Activated T-helper 1 cell treated with Interleukin-2 at 50 U/mL for 16 hours (primary cell): ENCODE data around the gene STEAP1B.
"Not testable (repeated sequence)": the region's sequence is repeated elsewhere in the genome, so short reads cannot be mapped to it uniquely, and the experiment has no call there.

Source experiments
- DNase-seq: peaks from one replicate; pipeline ENCODE4 v3.0.0-alpha.2; 2020; ENCODE audit warnings: low read depth

The STEAP1B gene

DNA sequence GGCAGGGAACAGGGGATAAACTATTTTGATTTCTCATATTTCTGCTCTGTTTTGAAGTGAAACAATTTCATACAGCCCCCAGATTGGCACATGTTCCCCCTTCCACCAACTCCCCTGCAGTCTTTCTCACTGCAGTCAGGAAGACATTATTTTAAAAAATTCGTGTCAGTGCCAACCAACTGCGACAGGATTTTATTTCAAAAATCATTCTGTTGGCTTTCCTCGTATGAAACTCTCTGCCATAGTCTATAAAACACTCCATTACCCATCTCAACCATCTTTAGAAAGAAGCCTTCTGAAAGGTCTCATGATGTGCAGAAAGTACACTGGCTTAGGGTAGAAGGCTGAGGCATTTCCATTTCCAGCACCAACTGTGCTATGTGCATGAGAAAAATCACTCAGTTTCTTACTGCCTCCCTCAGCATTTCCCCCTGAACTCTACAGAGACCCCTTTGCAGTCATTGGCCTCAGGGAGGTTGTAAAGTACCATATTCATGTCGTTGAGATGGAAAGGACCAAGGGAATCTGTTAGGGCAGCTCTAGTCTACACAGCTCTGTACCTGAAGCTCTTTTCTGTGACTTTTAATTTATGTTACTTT, 46.9 kb downstream of the STEAP1B start:
- DNase-seq = no peak

DNA sequence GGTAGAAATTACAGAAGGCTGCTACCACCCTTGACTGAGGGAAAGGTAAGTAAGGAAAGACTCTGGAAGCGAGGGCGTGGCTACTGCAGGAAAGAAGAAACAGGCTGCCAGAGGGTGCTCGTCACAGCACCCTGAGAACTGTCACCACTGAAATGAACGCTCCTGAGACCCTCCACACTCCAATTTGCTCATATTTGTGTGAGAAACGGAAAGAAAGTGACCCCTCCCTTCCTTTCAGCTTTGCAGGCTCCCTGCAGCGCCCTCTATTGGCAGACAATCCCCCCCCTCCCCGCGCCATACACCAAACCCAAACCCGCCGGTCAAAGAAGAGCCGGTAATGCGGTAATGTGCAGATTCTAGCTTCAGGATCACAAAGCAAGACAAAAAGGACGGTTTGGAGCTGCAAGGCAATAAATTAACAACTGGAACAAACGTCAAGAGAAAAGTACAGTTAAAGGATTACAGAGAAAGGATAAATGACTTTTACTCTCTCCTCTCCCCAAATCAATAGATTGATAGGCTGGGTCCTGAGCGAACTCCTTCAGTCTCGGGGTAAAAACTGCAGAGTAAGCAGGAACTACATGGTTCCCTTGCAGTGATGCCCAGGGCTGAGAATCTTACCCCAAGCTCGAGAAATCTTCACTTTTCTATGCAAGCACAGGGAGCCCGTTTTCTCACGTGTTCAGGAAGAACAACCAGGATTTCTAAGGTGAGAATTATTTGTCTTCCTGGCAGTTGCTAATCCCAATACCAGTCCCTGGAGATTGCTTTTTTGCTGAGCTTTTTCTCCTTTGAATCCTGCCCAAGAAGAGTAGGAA, 47.6 kb downstream of the STEAP1B start:
- no peak for DNase-seq

DNA sequence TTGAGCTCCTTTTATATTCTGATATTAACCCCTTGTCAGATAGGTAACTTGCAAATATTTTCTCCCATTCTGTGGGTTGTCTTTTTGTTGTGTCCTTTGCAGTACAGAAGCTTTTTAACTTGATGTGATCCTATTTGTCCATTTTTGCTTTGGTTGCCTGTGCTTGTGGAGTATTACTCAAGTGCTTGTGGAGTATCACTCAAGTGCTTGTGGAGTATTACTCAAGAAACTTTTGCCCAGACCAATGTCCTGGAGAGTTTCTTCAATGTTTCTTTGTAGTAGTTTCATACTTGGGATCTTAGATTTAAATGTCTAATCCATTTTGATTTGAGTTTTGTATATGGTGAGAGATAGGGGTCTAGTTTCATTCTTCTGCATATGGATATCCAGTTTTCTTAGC, 50.0 kb downstream of the STEAP1B start:
- not testable (repeated sequence) for DNase-seq

DNA sequence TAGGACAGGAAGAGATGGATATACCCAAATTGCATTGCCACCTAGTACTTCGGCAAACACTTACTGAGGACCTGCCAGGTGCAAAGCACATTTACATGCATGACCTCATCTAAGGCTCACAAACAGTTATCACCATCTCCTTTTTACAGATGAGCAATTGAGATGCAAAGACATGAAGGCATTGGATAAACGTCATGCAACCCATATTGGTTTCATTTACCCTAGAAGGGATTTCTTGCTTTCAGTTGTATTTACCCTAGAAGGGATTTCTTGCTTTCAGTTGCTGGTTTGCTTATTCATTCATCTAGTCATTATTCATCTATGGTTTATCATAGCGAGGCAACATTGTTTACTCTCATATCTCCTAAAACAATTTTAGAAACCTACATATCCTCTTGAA, 52.2 kb downstream of the STEAP1B start:
- no peak for DNase-seq

DNA sequence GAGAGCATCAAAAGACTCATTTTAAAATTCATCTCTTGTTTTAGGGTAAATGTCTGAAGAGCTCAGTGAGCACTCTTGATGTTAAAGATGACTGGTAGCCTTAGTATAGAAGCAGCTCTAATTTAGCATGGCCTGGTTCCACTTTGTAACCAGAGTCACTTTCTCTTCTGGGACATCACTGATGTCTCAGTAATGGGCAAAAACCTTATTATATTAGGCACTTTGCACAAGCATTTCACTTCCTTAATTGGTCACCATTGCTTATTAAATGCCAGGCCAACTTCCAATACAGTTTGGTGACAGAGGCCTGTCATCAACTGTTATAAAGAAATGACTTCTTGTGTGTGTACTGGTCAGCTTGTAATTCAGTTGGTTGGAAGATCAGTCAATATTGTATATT, 53.0 kb downstream of the STEAP1B start:
- DNase-seq = no peak

DNA sequence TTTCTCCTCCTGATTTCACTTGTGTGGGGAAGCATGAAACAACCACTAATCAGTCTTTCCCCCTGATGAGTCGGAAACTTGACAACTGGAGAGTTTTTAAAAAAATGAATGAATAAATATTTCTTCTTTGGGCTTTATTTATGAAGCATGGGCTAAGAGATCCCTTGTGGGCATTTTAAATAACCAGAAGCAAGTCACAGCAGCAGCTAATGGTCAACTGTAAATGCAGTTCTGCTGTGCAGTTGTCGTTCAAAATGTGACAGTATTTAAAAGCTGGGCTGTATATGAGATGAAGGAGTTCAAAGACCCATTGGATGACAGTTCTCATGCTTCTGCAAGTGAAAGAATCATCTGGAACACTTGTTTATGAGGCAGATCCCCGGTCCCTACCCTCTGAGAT, 54.1 kb downstream of the STEAP1B start:
- DNase-seq = no peak

DNA sequence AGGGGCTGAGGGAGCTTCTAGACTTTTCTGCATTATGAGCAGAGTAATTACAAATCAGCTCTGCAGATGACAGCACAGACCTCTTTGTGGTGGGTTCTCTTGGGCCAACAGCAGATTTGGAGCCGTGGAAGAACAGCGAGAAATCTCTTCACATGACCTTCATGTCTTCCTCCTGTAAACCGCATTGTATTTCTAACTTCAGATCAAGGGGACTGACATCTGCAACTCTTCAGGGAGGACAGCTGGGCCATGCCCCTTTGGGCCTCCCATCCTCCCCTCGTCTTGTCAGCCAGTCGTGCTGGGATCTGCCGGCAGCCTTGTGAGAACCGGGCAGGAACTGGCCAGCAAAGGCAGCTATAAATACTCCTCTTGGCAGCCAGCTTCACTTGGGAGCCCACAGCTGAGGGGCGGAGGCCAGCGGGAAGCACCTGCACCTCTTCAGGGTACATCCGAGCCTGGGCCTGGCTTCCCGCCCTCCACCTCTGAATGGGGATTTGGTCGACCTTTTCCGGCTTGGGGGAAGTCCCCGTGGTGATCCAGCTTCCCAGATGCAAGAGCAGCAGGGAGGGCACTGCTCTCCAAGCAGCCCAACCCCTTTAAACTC, 54.7 kb downstream of the STEAP1B start:
- no peak for DNase-seq

DNA sequence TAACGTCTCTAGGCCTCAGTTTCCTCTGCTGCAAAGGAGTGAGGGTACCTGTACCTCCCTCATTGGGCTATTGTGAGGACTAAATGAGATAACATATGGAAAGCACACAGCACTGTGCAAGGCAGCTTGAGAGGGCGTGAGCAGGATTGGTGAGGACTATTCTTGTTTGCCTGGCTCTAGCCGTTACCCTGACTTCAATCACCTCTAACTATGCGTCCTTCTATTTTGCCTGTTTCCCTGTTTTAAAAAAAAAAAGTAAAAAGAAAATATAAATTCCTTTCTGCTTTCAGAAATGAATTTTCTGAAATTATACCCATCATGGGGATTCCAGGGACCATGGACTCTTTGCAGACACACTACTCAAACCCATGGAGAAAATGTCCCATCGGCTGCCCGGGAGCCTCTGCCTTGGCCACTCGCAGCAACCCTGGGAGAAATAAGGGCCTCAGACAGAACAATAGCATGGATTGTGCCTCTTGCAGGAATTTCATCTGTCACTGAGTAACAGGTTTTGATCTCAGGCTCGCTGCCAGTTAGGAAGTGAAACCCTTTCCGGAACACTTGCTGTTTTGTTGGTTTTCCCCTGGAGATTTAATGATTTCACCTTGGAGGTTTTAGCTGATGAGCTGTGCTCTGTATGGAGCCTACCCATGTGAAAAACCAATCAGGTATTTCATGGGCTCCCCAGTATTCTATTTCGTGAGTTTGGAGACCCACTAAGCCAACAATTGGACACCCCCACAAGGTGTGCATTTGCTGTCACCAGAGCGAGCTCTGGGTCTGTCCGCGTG, 55.6 kb downstream of the STEAP1B start:
- no peak for DNase-seq

DNA sequence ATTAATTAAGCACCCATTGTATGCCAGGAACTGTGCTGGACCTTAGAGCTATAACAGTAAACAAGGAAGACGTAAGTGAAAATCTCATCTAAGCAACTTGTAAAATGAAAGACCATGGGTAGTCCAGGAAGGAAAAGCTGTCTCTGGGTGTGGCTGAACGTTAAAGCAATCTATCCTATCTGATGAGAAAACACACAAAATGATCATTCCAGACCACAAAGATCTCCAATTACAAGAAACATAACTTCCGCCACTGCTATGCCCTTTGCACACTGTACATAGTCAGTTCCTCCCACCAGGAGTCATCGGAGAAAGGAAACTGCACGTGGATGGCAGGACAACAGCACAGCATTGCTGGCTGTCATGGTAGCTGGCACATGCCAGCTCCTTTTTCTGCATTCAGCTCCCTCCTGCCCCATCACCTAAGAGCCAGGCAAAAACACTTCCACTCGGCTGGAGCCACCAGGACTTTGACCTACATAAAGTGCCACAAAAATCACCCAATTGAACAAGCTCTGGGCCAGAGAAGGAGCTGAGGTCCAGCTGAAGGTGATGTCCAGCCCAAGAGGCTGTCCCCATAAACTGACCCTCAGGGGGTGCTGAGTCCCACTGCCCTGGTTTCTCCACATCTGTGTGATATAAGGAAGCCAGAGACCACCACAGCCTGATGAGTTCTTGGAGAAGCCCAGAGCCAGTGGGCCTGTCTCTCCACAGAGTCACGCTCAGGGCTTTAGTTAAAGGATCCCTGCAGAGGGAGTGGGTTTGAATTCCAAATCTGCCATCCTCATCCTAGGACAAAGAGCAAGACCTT, 56.4 kb downstream of the STEAP1B start:
- no peak for DNase-seq

DNA sequence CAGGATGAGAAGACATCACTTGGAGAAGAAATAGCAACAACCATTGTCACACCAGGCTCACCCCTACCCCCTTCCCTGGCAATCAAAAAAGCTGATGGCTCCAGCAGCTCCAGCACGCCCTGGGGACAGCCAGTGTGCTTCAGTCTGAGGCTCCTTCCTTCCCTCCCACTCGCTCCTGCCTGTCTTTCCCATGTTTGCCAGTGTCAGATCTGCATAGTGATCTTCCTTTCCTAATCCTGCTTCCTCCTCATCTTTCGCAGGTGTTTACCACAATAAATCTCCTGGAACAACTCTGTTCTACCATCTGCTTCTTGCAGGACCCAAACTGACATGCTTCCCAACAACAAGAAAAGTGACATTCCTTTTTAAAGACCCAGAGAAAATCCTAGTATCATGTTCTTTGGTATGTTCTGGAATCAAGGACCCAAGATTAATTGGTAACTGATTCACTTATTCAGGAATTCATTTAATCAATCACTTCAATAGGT, 57.1 kb downstream of the STEAP1B start:
- no peak for DNase-seq

DNA sequence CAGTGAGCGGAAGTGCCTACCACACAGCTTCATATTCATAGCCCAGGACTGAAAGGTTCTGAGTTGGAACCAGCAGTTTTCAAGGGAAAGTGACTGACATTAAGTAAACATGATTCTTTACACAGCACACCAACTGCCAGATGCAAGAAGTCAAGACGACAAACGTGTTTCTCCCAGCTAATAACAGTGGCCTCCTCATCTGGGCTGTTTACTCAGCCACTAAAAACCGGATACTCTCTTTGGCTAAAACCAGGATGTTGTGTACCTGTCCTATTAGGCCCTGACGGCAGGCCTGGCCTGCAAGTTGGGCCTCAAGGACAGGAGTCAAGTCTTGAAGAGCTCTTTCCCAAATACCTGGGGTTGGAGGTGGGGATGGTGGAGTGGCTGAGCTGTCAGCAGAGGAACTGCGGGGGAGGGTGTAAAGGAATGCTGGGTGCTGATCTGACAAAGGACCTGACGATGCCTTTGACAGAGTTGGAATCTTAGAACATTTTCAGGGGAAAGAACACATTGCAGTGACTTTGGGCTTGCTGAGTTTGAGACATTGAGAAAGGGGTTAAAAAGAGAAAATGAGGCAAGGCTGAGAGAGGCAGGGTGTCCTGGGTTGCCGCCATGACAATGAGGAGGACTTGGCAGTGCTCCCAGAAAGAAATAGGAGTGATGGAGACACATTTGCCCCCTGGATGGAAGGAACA, 57.7 kb downstream of the STEAP1B start:
- DNase-seq = no peak

DNA sequence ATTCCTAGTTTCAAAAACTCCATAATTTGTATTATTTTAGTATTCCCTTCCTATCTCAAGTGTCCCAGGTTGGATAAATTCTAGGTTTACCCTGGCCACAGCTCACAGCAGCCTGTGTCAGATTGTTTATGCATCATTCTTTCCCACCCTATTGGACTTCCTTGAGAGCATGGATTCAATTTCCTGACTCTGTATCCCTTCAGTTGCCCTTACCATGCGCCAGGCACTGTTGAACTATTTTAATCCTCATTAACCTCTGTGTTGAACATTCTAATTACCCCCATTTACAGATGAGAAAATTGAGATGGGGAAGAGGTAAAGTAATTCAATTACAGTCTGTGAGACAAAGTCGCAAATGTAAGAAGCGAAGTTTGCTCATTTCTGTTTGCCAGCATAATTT, 58.8 kb downstream of the STEAP1B start:
- no peak for DNase-seq

DNA sequence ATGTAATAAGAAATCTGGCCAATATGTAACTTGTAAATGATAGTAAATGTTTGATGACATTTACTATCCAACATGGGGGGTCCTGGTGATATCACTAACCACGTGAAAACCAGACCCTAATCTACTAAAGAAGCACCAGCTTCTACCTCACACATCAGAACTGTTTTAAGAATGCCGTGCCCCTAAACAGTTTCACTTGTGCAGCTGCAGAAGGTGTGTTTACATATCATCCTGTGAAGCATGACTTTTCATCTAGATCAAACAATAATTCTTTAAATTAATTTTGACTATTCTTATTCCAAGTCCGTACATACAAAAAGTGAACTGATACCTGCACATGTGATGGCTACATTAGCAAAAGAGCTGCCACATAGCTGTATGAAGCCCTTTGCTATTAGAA, 61.0 kb downstream of the STEAP1B start:
- DNase-seq = no peak

DNA sequence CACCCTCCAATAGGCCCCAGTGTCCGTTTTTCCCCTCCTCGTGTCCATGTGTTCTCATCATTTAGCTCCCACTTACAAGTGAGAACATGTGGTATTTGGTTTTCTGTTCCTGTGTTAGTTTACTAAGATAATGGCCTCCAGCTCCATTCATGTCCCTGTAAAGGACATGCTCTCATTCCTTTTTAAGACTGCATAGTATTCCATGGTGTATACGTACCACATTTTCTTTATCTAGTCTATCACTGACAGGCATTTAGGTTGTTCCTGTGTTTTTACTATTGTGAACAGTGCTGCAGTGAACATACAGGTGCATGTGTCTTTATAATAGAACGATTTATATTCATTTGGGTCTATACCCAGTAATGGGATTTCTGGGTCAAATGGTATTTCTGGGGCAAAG, 63.4 kb downstream of the STEAP1B start:
- DNase-seq = not testable (repeated sequence)

DNA sequence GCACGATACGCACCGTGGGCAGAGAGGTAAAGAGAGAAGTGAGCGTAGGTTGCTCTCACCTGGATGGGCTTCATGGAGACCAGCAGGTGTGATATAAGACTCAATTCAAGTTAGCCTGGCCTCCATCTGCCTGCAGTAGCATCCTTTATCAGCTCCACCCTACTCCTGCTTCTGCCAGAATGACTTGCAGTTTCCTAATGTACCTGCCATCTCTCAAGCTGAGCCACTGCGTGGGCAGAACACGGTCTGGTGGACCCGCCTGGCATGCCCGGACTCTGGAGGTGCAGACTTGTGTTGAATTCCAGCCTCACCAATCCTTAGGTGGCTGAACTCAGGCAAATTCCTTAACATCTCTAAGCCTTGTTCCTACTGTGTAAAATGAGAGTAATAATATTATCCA, 64.3 kb downstream of the STEAP1B start:
- DNase-seq = no peak

DNA sequence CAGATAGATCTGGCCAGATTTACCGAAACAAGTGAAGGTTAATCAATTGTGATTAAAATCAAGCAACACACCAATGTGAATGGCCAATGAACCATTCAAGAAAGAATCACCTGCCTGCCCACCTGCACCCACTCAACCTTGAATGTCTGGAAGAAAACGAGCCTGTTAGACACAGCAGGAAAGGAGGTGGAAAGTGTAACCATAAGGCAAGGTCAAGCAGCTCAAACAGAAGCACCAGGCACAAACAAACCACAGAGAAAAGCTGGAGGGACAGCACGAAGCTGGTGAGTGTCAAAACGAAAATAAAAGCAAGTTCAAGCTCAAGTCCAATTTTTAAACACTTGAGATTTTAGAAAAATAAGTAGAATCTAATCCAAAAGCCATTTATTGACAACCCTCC, 64.9 kb downstream of the STEAP1B start:
- DNase-seq = no peak

DNA sequence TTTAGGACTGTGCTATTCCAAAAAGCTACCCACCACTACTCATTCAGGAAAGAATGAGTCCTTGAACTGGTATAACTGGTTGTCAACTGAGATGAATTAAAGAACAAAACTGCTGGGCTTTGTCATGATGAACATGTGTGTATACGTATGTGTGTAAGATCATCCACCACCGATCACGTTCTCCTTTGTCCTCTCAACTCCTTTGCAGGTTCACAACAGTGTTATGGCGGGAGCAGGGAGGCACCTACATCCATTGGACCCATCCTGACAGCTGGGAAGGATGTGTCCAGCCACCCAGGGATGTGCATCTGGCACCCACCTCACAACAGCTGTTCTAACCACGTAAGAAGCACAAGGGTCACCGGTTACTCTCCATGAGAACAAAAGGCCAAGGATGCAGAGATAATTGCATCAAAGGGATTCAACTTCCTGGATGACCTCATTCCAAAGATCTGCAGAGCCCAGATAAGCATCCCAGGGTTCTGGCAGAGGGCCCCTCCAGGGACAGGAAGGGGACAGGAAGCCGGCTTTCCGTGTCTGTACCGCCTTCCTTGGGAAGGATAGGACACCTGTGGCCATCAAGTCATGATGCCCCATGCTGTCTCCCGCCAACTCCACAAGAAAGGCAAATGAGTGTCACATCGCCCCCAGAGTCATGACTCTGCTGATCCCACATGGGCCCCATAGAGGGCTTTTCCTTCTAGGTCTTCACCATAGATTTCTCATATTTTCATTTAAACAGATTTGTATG, 66.1 kb downstream of the STEAP1B start:
- no peak for DNase-seq

DNA sequence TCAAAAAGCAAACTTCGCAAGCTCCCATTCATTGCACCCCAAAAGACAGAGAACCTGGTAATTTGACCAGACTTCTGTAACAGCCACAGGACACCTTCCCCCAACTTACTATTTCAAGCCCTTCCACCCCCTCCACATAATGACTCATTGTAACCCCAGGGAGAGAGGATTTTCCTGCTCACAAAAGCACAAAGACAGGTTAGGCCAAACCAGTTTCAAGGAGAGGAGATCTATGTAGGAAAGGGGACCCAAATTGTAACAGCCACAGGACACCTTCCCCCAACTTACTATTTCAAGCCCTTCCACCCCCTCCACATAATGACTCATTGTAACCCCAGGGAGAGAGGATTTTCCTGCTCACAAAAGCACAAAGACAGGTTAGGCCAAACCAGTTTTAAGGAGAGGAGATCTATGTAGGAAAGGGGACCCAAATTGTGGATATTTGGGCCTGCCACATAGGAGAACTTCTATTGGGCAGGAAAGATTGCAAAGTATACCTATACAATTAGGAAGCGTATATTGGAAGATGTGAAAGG, 66.8 kb downstream of the STEAP1B start:
- DNase-seq = not testable (repeated sequence)

DNA sequence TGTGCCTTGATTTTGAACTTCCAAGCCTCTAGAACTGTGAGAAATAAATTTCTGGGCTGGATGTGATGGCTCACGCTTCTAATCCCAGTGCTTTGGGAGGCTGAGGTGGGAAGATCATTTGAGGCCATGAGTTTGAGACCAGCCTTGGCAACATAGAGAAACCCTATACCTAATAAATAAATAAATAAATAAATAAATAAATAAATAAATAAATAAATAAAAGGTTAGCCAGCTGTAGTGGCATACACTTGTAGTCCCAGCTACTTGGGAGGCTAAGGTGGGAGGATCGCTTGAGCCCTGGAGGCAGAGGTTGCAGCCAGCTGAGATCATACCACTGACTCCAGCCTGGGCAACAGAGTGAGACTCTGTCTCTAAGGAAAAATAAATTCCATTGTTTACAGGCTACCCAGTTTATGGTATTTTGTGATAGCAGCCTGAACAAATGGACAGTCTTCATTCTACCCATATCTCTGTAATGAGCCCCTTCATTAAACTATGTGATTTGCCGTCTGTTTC, 67.7 kb downstream of the STEAP1B start:
- DNase-seq = no peak

DNA sequence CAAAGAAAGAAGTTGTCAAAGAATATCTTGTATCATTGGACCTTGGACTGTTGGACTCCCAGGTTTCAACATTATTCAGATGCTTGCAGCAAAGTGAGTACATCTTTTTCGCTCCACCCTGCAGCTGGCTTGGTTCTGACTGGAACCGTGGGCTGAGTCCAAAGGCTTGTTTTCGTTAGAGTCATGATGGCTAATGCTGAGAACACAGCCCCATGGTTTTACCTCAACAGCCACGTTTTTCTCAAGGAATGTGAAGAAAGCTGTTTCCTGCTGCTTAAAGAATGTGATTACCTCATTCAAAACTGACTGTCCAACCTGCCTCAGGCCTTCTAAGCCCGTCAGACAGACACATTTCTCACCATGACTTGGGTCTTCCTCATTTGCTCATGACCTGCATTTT, 69.5 kb downstream of the STEAP1B start:
- DNase-seq = no peak
